CD4-positive, alpha-beta T cell treated with Interleukin-10 for 1 hour (primary cell): ENCODE measurements around the gene F12.

Source experiments
- DNase-seq: peaks from one replicate; pipeline ENCODE4 v3.0.0-alpha.2; 2020

The F12 gene

GRCh38 chr5:177410575-177410974 is 1.2 kb upstream of the F12 start:
- DNase-seq, result peak; percentile 34

GRCh38 chr5:177405805-177406204 is 3.6 kb downstream of the F12 start:
- peak; percentile 31 for DNase-seq

- DNase-seq, result no peak
Observed at GRCh38 chr5:177405312-177405711, 4.1 kb downstream of the F12 start.

DNA sequence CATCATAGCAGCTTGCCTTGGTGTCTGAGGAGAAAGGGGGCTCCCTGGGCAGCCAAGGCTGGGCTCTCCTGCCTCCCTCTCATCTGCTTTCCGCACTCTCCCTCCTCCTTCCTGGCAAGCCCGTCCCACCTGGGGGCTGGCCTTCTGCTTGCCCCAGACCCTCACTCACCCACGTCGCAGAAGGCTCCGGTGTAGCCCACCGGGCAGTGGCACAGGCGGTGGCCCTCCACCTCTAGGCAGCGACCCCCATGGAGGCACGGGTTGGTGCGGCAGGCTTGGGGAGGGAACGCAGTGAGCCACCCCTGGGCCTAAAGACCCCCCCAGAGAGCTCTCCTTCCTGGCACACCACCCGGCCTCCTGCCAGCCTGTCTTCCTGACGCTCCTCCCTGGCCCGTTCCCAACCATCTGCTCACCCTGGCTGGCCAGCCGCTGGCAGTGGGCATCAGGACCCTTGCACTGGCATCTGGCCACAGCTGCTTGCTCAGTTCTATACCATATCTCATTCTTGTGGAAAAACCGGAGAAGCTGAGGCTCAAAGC is 4.7 kb downstream of the F12 start:
- DNase-seq, result no peak

- peak; percentile 91 for DNase-seq
Observed at GRCh38 chr5:177403792-177404640, 5.3 kb downstream of the F12 start.

- peak; percentile 63 for DNase-seq
Observed at GRCh38 chr5:177403102-177403791, 6.1 kb downstream of the F12 start.

GRCh38 chr5:177402271-177403043 is 6.9 kb downstream of the F12 start:
- peak; percentile 76 for DNase-seq

- no peak for DNase-seq
Observed at GRCh38 chr5:177399997-177400868, 9.1 kb downstream of the F12 start, which contains the start of gene PFN3. TSS of gene PFN3 (minus strand) at chr5:177400661. CDS start at chr5:177400576, 85 bp downstream.

GRCh38 chr5:177397875-177398390 is 11.4 kb downstream of the F12 start:
- no peak for DNase-seq

DNA sequence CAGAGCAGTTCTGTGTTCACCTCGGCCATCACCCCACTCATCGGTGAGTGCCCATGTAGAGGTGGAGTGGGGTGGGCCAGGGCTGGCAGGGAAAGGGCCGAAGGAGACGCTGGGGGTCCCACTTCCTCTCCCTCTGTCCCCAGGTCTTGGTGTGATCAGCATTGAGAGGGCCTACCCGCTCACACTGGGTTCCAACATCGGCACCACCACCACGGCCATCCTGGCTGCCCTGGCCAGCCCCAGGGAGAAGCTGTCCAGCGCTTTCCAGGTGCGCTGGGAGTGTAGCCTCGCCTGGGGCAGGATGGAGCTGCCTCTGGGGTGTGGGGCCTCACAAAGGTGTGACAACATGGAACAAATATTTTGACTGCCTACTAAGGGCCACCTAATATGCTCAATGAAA is 12.6 kb downstream of the F12 start:
- DNase-seq, result no peak

DNA sequence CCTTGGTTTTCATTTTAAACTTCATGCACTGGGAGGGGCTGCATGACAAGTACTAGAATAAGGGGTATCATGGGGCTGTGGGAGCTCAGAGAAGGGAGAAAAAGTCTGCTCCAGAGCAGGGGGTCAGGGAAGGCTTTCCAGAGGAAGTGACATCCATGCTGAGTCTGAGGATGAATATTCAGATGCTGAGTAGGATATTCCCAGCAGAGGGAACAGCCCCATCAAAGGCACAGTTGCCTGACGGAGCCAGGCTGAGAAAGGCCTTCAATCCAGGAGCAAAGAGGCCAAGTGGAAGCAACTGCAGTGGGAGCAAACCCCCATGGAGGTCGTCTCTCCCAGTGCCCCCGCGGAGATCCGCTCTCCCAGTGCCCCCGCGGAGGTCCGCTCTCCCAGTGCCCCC is 13.3 kb downstream of the F12 start:
- DNase-seq, result no peak

- no peak for DNase-seq
Observed at GRCh38 chr5:177393990-177394389, 15.4 kb downstream of the F12 start.

- DNase-seq, result no peak
Observed at GRCh38 chr5:177393206-177393765, 16.1 kb downstream of the F12 start.

DNA sequence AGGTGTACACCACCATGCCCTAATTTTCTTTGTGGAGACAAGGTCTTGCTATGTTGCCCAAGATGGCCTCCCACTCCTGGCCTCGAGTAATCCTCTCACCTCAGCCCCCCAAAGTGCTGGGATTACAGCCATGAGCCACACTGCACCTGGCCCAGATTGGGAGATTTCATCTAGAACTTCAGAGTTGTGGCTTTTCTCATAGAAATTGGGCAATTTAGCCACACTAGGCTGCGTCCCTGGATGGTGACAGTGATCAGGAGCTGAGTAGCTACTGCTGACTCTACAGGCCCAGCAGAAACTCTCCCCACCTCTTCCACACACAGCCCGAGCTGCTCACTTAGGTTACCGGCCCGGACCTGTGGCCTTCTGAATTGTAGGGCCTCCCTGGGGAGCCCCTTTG is 16.6 kb downstream of the F12 start:
- no peak for DNase-seq

GRCh38 chr5:177390363-177391300 is 18.7 kb downstream of the F12 start:
- peak; percentile 91 for DNase-seq

- DNase-seq, result peak; percentile 75
Observed at GRCh38 chr5:177389241-177390169, 19.9 kb downstream of the F12 start.

DNA sequence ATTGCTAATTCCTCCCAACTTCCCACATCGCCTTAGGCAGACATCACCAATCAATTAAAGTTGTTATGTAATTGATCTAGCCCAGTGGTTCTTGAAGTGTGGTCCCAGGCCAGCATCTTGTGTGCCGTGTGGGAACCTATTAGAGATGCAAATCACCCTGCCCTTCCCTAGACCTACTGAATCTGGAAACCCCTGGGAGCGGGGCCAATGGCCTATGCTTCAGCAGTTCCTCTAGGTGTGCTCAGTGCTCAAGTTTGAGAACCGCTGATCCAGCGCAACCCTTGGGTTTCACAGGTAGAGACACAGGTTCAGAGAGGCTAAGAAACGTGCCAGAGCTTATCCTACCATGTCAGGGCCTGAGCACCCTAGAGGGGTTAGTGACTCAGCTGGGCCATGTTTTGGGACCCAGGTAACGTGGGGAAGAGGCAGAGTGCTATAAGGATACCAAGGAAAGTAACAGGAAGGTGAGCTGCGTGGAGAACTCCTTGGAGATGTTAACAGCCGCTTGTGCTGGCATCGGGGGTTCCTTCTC is 20.8 kb downstream of the F12 start:
- DNase-seq, result no peak

DNA sequence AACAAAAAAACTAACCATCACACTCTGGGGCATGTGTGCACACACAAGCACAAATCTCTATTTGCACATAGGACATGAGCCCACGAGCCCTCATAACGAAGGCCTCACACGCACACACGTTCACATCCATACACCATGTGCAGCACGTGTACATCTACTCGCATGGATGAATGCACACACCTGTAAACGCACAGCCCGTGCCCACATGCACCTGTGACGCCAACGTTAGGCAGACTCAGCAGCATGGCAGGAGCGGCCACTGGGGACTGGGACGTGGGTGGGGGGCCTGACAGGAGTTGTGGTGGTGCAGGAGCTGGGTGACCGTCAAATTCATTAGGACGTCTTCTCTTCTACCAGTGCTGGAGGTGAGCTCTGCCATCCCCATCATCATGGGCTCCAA is 22.0 kb downstream of the F12 start:
- DNase-seq, result no peak

DNA sequence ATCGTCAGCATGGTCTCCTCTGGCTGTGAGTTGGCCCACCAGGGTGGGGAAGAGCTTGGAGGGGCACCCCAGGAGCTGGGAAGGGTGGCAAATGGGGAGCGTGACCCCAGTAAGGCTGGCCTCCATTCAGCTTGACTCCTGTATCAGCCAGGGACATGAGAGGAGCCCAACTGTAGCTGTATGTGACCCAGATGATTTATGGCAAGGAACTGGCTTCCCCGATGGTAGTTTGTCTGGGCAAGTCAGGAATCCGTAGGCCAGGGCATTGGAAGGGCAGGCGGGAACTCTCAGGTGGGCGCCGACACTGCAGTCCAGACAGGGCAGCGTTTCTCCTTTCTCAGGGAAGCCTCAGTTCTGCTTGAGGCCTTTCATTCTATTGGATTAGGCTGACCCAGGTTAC is 22.8 kb downstream of the F12 start:
- no peak for DNase-seq
